Panc1 (cell line): ENCODE results near the gene TMEM131. TPM values are rescaled to one million over a fixed set of nuclear protein-coding genes. Genes with fewer than 3 reads are reported as not detected.

ENCODE experiments used
- ATAC-seq: fragments of 200-7000 bp; cut with Tn5 transposase; 2 replicates; pipeline ENCODE4 v1.9.1; 2020; ENCODE audit warnings: mild to moderate bottlenecking, moderate library complexity
- BruUV-seq: library from RNA; stranded (reverse); fragments of 400-500 nt; replicated peaks from 2 replicates; lab custom pipeline; 2021; lab: Mats Ljungman, UMichigan
- CTCF ChIA-PET: fragments of 300-600 bp; sonication (Branson Sonifier 250); formaldehyde crosslinking; loops from one replicate; lab custom pipeline; 2022; ENCODE audit warnings: antibody characterized with exemption; lab: Charles Lee
- POLR2A ChIA-PET: fragments of 300-600 bp; sonication (Branson Sonifier 250); formaldehyde crosslinking; loops from one replicate; lab custom pipeline; 2022; ENCODE audit warnings: antibody characterized with exemption; lab: Charles Lee
- DNase-seq: peaks from one replicate; pipeline ENCODE4 v3.0.0-alpha.2; 2010; ENCODE audit warnings: low read depth, low spot score
- H3K27ac ChIP-seq: 2 replicates; pipeline ENCODE4 v1.5.1; 2011; ENCODE audit warnings: mild to moderate bottlenecking, low read length, inconsistent platforms
- H3K27me3 ChIP-seq: fragments of 200-500 bp; sonication (Bioruptor generic); 2 replicates; pipeline ENCODE4 v1.6.0; 2014; ENCODE audit warnings: low read length, inconsistent platforms; ENCODE audit not compliant: control insufficient read depth, insufficient read depth
- H3K36me3 ChIP-seq: fragments of 200-500 bp; sonication (Bioruptor generic); 2 replicates; pipeline ENCODE4 v1.5.1; 2014; ENCODE audit warnings: inconsistent platforms, mild to moderate bottlenecking, low read length, moderate library complexity; ENCODE audit not compliant: control insufficient read depth, insufficient read depth
- H3K4me1 ChIP-seq: 2 replicates; pipeline ENCODE4 v1.5.1; 2011; ENCODE audit warnings: inconsistent platforms, mild to moderate bottlenecking, low read length, moderate library complexity; ENCODE audit not compliant: control insufficient read depth, insufficient read depth
- H3K4me3 ChIP-seq, 2 experiments: 2 replicates each; pipeline ENCODE4 v1.5.1; 2011 to 2012; ENCODE audit warnings: low read depth in 2 of 2, low read length in 2 of 2, mild to moderate bottlenecking in 2 of 2, inconsistent platforms in 1 of 2, moderate library complexity in 1 of 2
- H3K9me3 ChIP-seq: fragments of 200-500 bp; sonication (Bioruptor generic); 2 replicates; pipeline ENCODE4 v1.5.1; 2014; ENCODE audit warnings: low read depth, mild to moderate bottlenecking, inconsistent platforms, low read length, moderate library complexity; ENCODE audit not compliant: control insufficient read depth, insufficient read depth
- CTCF ChIP-seq: fragments of 450-650 bp; IDR thresholded peaks from 2 replicates; pipeline ENCODE4 v1.5.1; 2017; ENCODE audit warnings: mild to moderate bottlenecking
- POLR2AphosphoS5 ChIP-seq: IDR thresholded peaks from 2 replicates; pipeline ENCODE4 v1.6.1; 2012; ENCODE audit warnings: mild to moderate bottlenecking, low read depth, low read length, moderate library complexity
- REST ChIP-seq, 2 experiments: IDR thresholded peaks; 2 replicates each; pipeline ENCODE4 v1.6.1; 2011 to 2012; ENCODE audit warnings: low read depth in 2 of 2, control low read depth in 1 of 2, low read length in 1 of 2, mild to moderate bottlenecking in 1 of 2, moderate library complexity in 1 of 2; ENCODE audit not compliant: insufficient read depth in 1 of 2
- SIN3A ChIP-seq: IDR thresholded peaks from 2 replicates; pipeline ENCODE4 v1.6.1; 2012; ENCODE audit warnings: low read depth, mild to moderate bottlenecking, low read length, moderate library complexity, borderline replicate concordance; ENCODE audit not compliant: insufficient read depth
- TCF7L2 ChIP-seq: IDR thresholded peaks from 2 replicates; pipeline ENCODE4 v1.6.1; 2011; ENCODE audit warnings: mild to moderate bottlenecking, low read depth, low read length, inconsistent platforms
- in situ Hi-C: cut with HindIII; loops from 2 replicates; pipeline ENCODE4 v1.10.0; 2016; ENCODE audit warnings: low sequenced_read_pairs, low pct_unique_long_range_greater_than_20kb
- intact Hi-C: fragments of 100-400 bp; cut with micrococcal nuclease; formaldehyde crosslinking; loops from one replicate; pipeline ENCODE4 v1.10.0; 2022; ENCODE audit not compliant: unreplicated experiment
- total RNA-seq: library from RNA; stranded (reverse); gene quantifications from one replicate; pipeline ENCODE4 v1.2.1, GENCODE V29; 2021; ENCODE audit not compliant: unreplicated experiment

Gene TMEM131
- total RNA-seq, 1 experiment from 2014 or later, result 43.4 TPM

- Histone ChIP-seq H3K27ac (no peak overlapping the region), H3K4me1 (no peaks in the 10 kb centered on the region), H3K9me3 (no peaks in the 10 kb centered on the region), H3K4me3 (no peak overlapping the region), H3K27me3 (no peaks in the 10 kb centered on the region), H3K36me3 (no peaks in the 10 kb centered on the region)
- BruUV-seq, result no TSS peak
- POLR2A ChIA-PET, result no interaction called here
- ATAC-seq (no peak), DNase-seq (no peak)
- in situ Hi-C loops (no loop called here), intact Hi-C loops (no loop called here)
- CTCF ChIA-PET, result no interaction called here
- TF ChIP-seq REST (IDR thresholded peaks at IDR 0.05; ENCODE audit: insufficient read depth in 1 of 2, low read depth in 2 of 2, low read length in 1 of 2), result no peak
Measured at GRCh38 chr2:98034745-98035144, 39.0 kb upstream of the TMEM131 start.

- Histone ChIP-seq H3K36me3 (no peaks in the 10 kb centered on the region), H3K4me3 (no peak overlapping the region), H3K9me3 (no peaks in the 10 kb centered on the region), H3K27ac (no peak overlapping the region), H3K27me3 (no peaks in the 10 kb centered on the region), H3K4me1 (no peaks in the 10 kb centered on the region)
- DNase-seq (no peak), ATAC-seq (no peak)
- ChIA-PET POLR2A (no interaction called here), CTCF (no interaction called here)
- TF ChIP-seq REST (IDR thresholded peaks at IDR 0.05; ENCODE audit: insufficient read depth in 1 of 2, low read depth in 2 of 2, low read length in 1 of 2) (no peak), POLR2AphosphoS5 (no peak), SIN3A (no peak), TCF7L2 (no peak), CTCF (no peak)
- BruUV-seq, result no TSS peak
- intact Hi-C loops (no loop called here), in situ Hi-C loops (no loop called here)
Measured at GRCh38 chr2:98032086-98032485, 36.3 kb upstream of the TMEM131 start.
